ENCODE results near the gene RNF4. TPM values are rescaled to one million over a fixed set of nuclear protein-coding genes. Genes with fewer than 3 reads are reported as not detected.
A peak's percentile ranks its signal among the peaks of the same experiment; 100 is the strongest.

RNF4 gene
- polyA plus RNA-seq (2012; ENCODE audit: low read depth, missing spikeins) = 52.9 TPM

DNA sequence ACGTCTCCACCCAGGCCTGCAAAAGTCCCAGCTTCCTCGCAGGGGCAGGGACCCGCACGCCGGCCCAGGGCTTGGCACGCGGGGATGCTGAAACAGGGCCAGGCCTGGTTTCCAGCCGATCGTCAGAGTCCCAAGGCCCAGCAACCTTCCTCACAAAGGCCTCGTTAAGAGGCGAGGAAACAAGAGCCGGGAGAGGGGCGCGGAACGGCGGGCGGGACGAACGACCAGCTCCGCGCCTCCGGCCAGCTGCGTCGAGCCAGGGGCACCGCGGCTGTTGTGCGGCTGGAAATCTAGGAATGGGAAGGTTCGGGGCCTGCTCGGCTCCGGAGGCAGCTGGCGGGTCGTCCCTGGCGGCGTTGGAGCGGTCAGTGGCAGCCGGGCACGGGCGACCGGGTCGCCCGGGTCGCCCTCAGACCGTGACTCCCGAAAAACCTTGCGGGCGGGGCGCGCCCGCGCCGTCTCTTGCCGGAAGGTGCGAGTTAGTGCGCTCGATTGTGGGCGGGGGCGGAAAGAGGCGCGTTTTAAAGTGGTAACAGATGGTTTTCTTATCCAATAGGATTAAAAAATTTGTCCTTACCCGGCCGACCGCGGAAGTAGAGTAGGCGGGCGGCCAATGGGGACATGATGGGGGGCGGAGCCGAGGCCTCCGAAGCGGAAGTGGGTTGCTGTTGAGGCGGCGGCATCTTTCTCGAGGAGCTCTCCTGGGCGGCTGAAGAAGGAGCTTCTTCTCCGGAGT, at the start of gene RNF4:
Gene RNF4, plus strand, starts transcription at position 651 of the 736 bp plus-strand sequence. CDS start 21,388 bp downstream, outside the sequence.
- TF ChIP-seq POLR2A (IDR thresholded peaks at IDR 0.05; ENCODE audit: low read depth, low read length) = peak; percentile 84; the same call in 1 of the 2 replicates
- peak; percentile 81 for TF ChIP-seq SPI1 (IDR thresholded peaks at IDR 0.05; ENCODE audit: low read depth, low read length)
- peak; percentile 40; the same call in 1 of the 2 replicates for TF ChIP-seq POU2F2 (IDR thresholded peaks at IDR 0.05; ENCODE audit: low read depth, low read length)
- TF ChIP-seq POLR2AphosphoS5 (IDR thresholded peaks at IDR 0.05; ENCODE audit: low read depth, low read length) = 0 out of 2 replicates have a peak, but pooled peaks have one; percentile 92
- peak; percentile 97 for TF ChIP-seq TAF1 (IDR thresholded peaks at IDR 0.05; ENCODE audit: low read depth, low read length)
- no peak for TF ChIP-seq PAX5 (IDR thresholded peaks at IDR 0.05; ENCODE audit: insufficient read depth, low read length, severe bottlenecking)
- DNase-seq (ENCODE audit: insufficient read length, low spot score) (peak; percentile 96), FAIRE-seq (peak; percentile 71)

- FAIRE-seq (no peak), DNase-seq (ENCODE audit: insufficient read length, low spot score) (no peak)
- TF ChIP-seq POLR2A (IDR thresholded peaks at IDR 0.05; ENCODE audit: low read depth, low read length) (no peak), SPI1 (IDR thresholded peaks at IDR 0.05; ENCODE audit: low read depth, low read length) (no peak), POU2F2 (IDR thresholded peaks at IDR 0.05; ENCODE audit: low read depth, low read length) (no peak), PAX5 (IDR thresholded peaks at IDR 0.05; ENCODE audit: insufficient read depth, low read length, severe bottlenecking) (no peak), POLR2AphosphoS5 (IDR thresholded peaks at IDR 0.05; ENCODE audit: low read depth, low read length) (no peak)
Measured at GRCh38 chr4:2419814-2420213, 49.1 kb upstream of the RNF4 start.

DNA sequence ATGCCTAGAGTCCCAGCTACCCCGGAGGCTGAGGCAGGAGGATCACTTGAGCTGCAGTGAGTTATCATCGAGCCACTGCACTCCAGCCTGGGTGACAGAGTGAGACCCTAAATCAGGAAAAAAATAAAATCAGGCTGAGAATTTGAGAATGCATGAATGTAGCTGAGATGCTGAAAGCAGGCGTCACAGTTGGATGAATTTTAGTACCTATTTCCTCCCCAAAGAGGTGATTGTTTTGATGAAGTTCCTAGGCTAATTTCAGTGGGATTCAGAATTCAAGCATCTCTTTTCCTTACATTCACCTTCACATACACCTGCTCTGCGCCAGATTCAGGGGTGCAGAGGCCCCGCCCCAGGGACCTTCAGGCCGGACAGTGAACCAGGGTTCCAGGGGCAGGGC, 47.0 kb upstream of the RNF4 start:
- TF ChIP-seq POLR2AphosphoS5 (IDR thresholded peaks at IDR 0.05; ENCODE audit: low read depth, low read length) = no peak
- no peak for TF ChIP-seq SPI1 (IDR thresholded peaks at IDR 0.05; ENCODE audit: low read depth, low read length)
- TF ChIP-seq POU2F2 (IDR thresholded peaks at IDR 0.05; ENCODE audit: low read depth, low read length) = no peak
- TF ChIP-seq TAF1 (IDR thresholded peaks at IDR 0.05; ENCODE audit: low read depth, low read length) = no peak
- no peak for TF ChIP-seq PAX5 (IDR thresholded peaks at IDR 0.05; ENCODE audit: insufficient read depth, low read length, severe bottlenecking)
- no peak for TF ChIP-seq POLR2A (IDR thresholded peaks at IDR 0.05; ENCODE audit: low read depth, low read length)
- DNase-seq (ENCODE audit: insufficient read length, low spot score) (no peak), FAIRE-seq (no peak)

GRCh38 chr4:2423066-2423465, 45.8 kb upstream of the RNF4 start:
- FAIRE-seq (no peak), DNase-seq (ENCODE audit: insufficient read length, low spot score) (no peak)

DNA sequence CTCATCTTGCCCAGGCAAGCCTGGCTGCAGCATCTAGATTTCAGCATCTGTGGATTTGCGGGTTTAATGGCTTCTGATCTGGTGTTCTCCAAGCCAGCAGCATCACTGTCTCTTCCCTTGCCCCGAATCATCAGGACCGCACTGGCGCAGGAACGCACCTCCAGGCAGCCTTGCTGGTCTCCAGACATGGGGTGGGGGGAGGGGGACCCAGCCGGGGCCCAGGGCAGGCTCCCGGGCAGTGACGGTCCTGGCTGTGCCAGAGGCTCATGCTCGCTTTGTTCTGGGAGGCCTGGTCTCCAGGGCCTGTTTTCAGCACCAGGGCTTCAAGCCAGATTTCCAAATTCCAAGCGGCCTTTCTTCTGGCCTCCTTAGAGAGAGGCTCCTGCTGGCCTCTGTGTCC, 45.2 kb upstream of the RNF4 start:
- TF ChIP-seq PAX5 (IDR thresholded peaks at IDR 0.05; ENCODE audit: insufficient read depth, low read length, severe bottlenecking) = no peak
- TF ChIP-seq POU2F2 (IDR thresholded peaks at IDR 0.05; ENCODE audit: low read depth, low read length) = no peak
- no peak for TF ChIP-seq POLR2A (IDR thresholded peaks at IDR 0.05; ENCODE audit: low read depth, low read length)
- TF ChIP-seq SPI1 (IDR thresholded peaks at IDR 0.05; ENCODE audit: low read depth, low read length) = no peak
- TF ChIP-seq TAF1 (IDR thresholded peaks at IDR 0.05; ENCODE audit: low read depth, low read length) = no peak
- DNase-seq (ENCODE audit: insufficient read length, low spot score) = no peak
- no peak for FAIRE-seq

More at GRCh38 chr4:2423066-2423465, 45.8 kb upstream of the RNF4 start:
- no peak for TF ChIP-seq TAF1 (IDR thresholded peaks at IDR 0.05; ENCODE audit: low read depth, low read length)
- no peak for TF ChIP-seq POU2F2 (IDR thresholded peaks at IDR 0.05; ENCODE audit: low read depth, low read length)
- TF ChIP-seq POLR2AphosphoS5 (IDR thresholded peaks at IDR 0.05; ENCODE audit: low read depth, low read length) = no peak
- TF ChIP-seq POLR2A (IDR thresholded peaks at IDR 0.05; ENCODE audit: low read depth, low read length) = no peak
- no peak for TF ChIP-seq PAX5 (IDR thresholded peaks at IDR 0.05; ENCODE audit: insufficient read depth, low read length, severe bottlenecking)
- no peak for TF ChIP-seq SPI1 (IDR thresholded peaks at IDR 0.05; ENCODE audit: low read depth, low read length)

- no peak for TF ChIP-seq POLR2AphosphoS5 (IDR thresholded peaks at IDR 0.05; ENCODE audit: low read depth, low read length)
- no peak for TF ChIP-seq POLR2A (IDR thresholded peaks at IDR 0.05; ENCODE audit: low read depth, low read length)
- TF ChIP-seq TAF1 (IDR thresholded peaks at IDR 0.05; ENCODE audit: low read depth, low read length) = no peak
- no peak for TF ChIP-seq POU2F2 (IDR thresholded peaks at IDR 0.05; ENCODE audit: low read depth, low read length)
- no peak for TF ChIP-seq SPI1 (IDR thresholded peaks at IDR 0.05; ENCODE audit: low read depth, low read length)
- no peak for TF ChIP-seq PAX5 (IDR thresholded peaks at IDR 0.05; ENCODE audit: insufficient read depth, low read length, severe bottlenecking)
- FAIRE-seq (no peak), DNase-seq (ENCODE audit: insufficient read length, low spot score) (no peak)
Measured at GRCh38 chr4:2424581-2424980, 44.3 kb upstream of the RNF4 start.

- TF ChIP-seq POLR2A (IDR thresholded peaks at IDR 0.05; ENCODE audit: low read depth, low read length) (no peak), POU2F2 (IDR thresholded peaks at IDR 0.05; ENCODE audit: low read depth, low read length) (no peak)
- DNase-seq (ENCODE audit: insufficient read length, low spot score) (no peak), FAIRE-seq (no peak)
Measured at GRCh38 chr4:2425386-2426068, 43.4 kb upstream of the RNF4 start.

DNA sequence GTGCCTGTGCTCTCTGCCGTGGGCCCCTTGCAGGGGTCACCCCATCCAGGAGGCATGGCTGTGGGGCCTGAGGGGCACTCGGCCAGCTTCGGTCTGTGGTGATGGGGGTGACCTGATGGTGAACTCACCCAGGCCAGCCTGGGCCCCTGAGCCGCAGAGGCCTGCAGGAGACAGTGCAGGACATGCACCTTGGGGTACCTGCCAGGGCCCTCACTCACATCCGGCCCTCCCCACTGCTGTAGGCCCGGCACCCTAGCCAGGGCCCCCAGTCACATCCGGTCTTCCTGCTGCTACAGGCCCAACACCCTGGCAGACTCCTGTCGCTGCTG, 42.9 kb upstream of the RNF4 start:
- TF ChIP-seq POU2F2 (IDR thresholded peaks at IDR 0.05; ENCODE audit: low read depth, low read length) = no peak
- no peak for TF ChIP-seq PAX5 (IDR thresholded peaks at IDR 0.05; ENCODE audit: insufficient read depth, low read length, severe bottlenecking)
- TF ChIP-seq POLR2A (IDR thresholded peaks at IDR 0.05; ENCODE audit: low read depth, low read length) = no peak
- TF ChIP-seq TAF1 (IDR thresholded peaks at IDR 0.05; ENCODE audit: low read depth, low read length) = no peak
- no peak for TF ChIP-seq POLR2AphosphoS5 (IDR thresholded peaks at IDR 0.05; ENCODE audit: low read depth, low read length)
- no peak for TF ChIP-seq SPI1 (IDR thresholded peaks at IDR 0.05; ENCODE audit: low read depth, low read length)
- no peak for FAIRE-seq
- DNase-seq (ENCODE audit: insufficient read length, low spot score) = no peak

GRCh38 chr4:2426711-2427275, 42.1 kb upstream of the RNF4 start:
- FAIRE-seq (no peak), DNase-seq (ENCODE audit: insufficient read length, low spot score) (no peak)
- TF ChIP-seq PAX5 (IDR thresholded peaks at IDR 0.05; ENCODE audit: insufficient read depth, low read length, severe bottlenecking) (no peak), SPI1 (IDR thresholded peaks at IDR 0.05; ENCODE audit: low read depth, low read length) (no peak), TAF1 (IDR thresholded peaks at IDR 0.05; ENCODE audit: low read depth, low read length) (no peak), POLR2AphosphoS5 (IDR thresholded peaks at IDR 0.05; ENCODE audit: low read depth, low read length) (no peak), POU2F2 (IDR thresholded peaks at IDR 0.05; ENCODE audit: low read depth, low read length) (no peak), POLR2A (IDR thresholded peaks at IDR 0.05; ENCODE audit: low read depth, low read length) (no peak)

Measured in GM12891 (cell line).